DND-41 (cell line): Measurements from ENCODE around the gene PTER.

Experiments used
- CTCF ChIP-seq: IDR thresholded peaks from 2 replicates; pipeline ENCODE4 v1.5.1; 2012; ENCODE audit warnings: borderline replicate concordance, low read length, moderate library complexity, mild to moderate bottlenecking; ENCODE audit not compliant: poor library complexity, severe bottlenecking; ENCODE audit errors: extremely low read depth
- EZH2 ChIP-seq: IDR thresholded peaks from 3 replicates; pipeline ENCODE4 v1.6.1; 2012; ENCODE audit warnings: borderline replicate concordance, low read depth, mild to moderate bottlenecking, moderate library complexity, low read length, inconsistent platforms; ENCODE audit not compliant: severe bottlenecking

- TF ChIP-seq EZH2: no peak
- TF ChIP-seq CTCF: no peak
These were observed 44.4 kb downstream of the PTER start for GRCh38 chr10:16481052-16481728.
